ENCODE measurements around the gene DLG2.

DNA sequence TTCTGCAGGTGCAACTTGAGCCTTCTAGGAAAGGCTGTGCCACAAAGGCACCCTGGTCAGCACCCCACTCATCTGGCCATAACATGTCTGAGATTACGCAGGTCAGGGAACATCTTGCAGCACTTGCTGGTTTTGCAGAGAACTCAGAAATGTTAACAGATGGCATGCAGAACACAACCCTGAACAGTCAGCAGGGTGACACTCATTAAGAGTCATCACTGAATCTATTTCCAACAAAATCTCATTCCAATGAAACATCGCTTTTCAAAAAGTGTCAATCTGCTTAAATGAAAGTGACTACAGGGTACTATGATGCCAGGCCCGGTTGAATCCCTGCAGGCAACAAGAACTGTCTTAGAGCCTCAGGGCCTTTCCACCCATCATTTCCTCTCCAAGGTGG lies 1971.2 kb downstream of the DLG2 start:
- TF ChIP-seq, protein P1, sequence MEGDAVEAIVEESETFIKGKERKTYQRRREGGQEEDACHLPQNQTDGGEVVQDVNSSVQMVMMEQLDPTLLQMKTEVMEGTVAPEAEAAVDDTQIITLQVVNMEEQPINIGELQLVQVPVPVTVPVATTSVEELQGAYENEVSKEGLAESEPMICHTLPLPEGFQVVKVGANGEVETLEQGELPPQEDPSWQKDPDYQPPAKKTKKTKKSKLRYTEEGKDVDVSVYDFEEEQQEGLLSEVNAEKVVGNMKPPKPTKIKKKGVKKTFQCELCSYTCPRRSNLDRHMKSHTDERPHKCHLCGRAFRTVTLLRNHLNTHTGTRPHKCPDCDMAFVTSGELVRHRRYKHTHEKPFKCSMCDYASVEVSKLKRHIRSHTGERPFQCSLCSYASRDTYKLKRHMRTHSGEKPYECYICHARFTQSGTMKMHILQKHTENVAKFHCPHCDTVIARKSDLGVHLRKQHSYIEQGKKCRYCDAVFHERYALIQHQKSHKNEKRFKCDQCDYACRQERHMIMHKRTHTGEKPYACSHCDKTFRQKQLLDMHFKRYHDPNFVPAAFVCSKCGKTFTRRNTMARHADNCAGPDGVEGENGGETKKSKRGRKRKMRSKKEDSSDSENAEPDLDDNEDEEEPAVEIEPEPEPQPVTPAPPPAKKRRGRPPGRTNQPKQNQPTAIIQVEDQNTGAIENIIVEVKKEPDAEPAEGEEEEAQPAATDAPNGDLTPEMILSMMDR (IDR thresholded peaks at IDR 0.05; ENCODE audit: control extremely low read depth in 1 of 3, insufficient read depth in 1 of 3, low read depth in 1 of 3, low read length in 3 of 3) = no peak
- no peak for TF ChIP-seq FOSL1 (IDR thresholded peaks at IDR 0.05; ENCODE audit: insufficient read depth, low read depth, low read length)
- no peak for TF ChIP-seq RAD21 (IDR thresholded peaks at IDR 0.05 in 1 of 2, conservative IDR thresholded peaks at IDR 0.05 in 1 of 2; ENCODE audit: low read depth in 2 of 2, low read length in 2 of 2)
- no peak for TF ChIP-seq ZNF274 (IDR thresholded peaks at IDR 0.05; ENCODE audit: borderline replicate concordance, extremely low read depth, low read length)
- TF ChIP-seq, protein P2, sequence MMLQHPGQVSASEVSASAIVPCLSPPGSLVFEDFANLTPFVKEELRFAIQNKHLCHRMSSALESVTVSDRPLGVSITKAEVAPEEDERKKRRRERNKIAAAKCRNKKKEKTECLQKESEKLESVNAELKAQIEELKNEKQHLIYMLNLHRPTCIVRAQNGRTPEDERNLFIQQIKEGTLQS (IDR thresholded peaks at IDR 0.05; ENCODE audit: insufficient read depth, low read depth, low read length) = no peak
- TF ChIP-seq CHD2 (IDR thresholded peaks at IDR 0.05; ENCODE audit: low read length) = no peak
- no peak for TF ChIP-seq POLR2A (IDR thresholded peaks at IDR 0.05; ENCODE audit: control extremely low read depth in 1 of 2, low read depth in 2 of 2, low read length in 2 of 2)
- no peak for TF ChIP-seq CBX5 (IDR thresholded peaks at IDR 0.05; ENCODE audit: low read depth, low read length)
- no peak for TF ChIP-seq SIN3A (conservative IDR thresholded peaks at IDR 0.05 in 1 of 2, IDR thresholded peaks at IDR 0.05 in 1 of 2; ENCODE audit: low read depth in 1 of 2, low read length in 2 of 2)
- TF ChIP-seq TAF1 (IDR thresholded peaks at IDR 0.05; ENCODE audit: low read depth, low read length) = no peak
